Measurements from ENCODE around the gene MARCHF6.

GRCh38 chr5:10303699-10304170 is 49.8 kb upstream of the MARCHF6 start:
- TF ChIP-seq POLR2A (IDR thresholded peaks at IDR 0.05) (no peak), CTCF (IDR thresholded peaks at IDR 0.05) (no peak)
